WTC11 (cell line): ENCODE results near the gene TM4SF1.

Source experiments
- ELF4 ChIP-seq: sonication (generic); formaldehyde crosslinking; IDR thresholded peaks from 2 replicates; pipeline ENCODE4 v1.8.1; 2022; ENCODE audit warnings: low read depth, mild to moderate bottlenecking, moderate library complexity, missing genetic modification reagents
- GABPB1 ChIP-seq: sonication (generic); formaldehyde crosslinking; IDR thresholded peaks from 2 replicates; pipeline ENCODE4 v1.8.1; 2023; ENCODE audit warnings: mild to moderate bottlenecking, missing genetic modification reagents
- HMGXB4 ChIP-seq: sonication (generic); formaldehyde crosslinking; IDR thresholded peaks from 2 replicates; pipeline ENCODE4 v1.8.1; 2023; ENCODE audit warnings: mild to moderate bottlenecking, moderate library complexity, missing genetic modification reagents
- KAT7 ChIP-seq: sonication (generic); formaldehyde crosslinking; IDR thresholded peaks from 2 replicates; pipeline ENCODE4 v1.8.1; 2023; ENCODE audit warnings: missing genetic modification reagents, mild to moderate bottlenecking, borderline replicate concordance
- NFYB ChIP-seq: sonication (generic); formaldehyde crosslinking; conservative IDR thresholded peaks from 2 replicates; pipeline ENCODE4 v1.8.0; 2022; ENCODE audit warnings: low read depth, missing genetic modification reagents
- NR2C2 ChIP-seq: sonication (generic); formaldehyde crosslinking; IDR thresholded peaks from 2 replicates; pipeline ENCODE4 v1.8.0; 2022; ENCODE audit warnings: mild to moderate bottlenecking, missing genetic modification reagents
- PREB ChIP-seq: sonication (generic); formaldehyde crosslinking; IDR thresholded peaks from 2 replicates; pipeline ENCODE4 v1.8.1; 2022; ENCODE audit warnings: mild to moderate bottlenecking, missing genetic modification reagents, moderate library complexity, borderline replicate concordance
- SMAD4 ChIP-seq: sonication (generic); formaldehyde crosslinking; IDR thresholded peaks from 2 replicates; pipeline ENCODE4 v1.8.0; 2022; ENCODE audit warnings: mild to moderate bottlenecking, missing genetic modification reagents
- SP1 ChIP-seq: sonication (generic); formaldehyde crosslinking; conservative IDR thresholded peaks from 2 replicates; pipeline ENCODE4 v1.8.1; 2022; ENCODE audit warnings: missing genetic modification reagents
- TCF7 ChIP-seq: sonication (generic); formaldehyde crosslinking; IDR thresholded peaks from 2 replicates; pipeline ENCODE4 v1.8.0; 2022; ENCODE audit warnings: mild to moderate bottlenecking, low read depth, missing genetic modification reagents, moderate library complexity
- TF ChIP-seq, protein P1 (sequence below): fragments of 200-600 bp; IDR thresholded peaks from 2 replicates; pipeline ENCODE4 v1.8.0; 2022; ENCODE audit warnings: antibody characterized with exemption
- TF ChIP-seq, protein P2 (sequence below): sonication (generic); formaldehyde crosslinking; IDR thresholded peaks from 2 replicates; pipeline ENCODE4 v1.8.1; 2022; ENCODE audit warnings: mild to moderate bottlenecking, moderate library complexity, missing genetic modification reagents

GRCh38 chr3:149353581-149354184, 23.8 kb downstream of the TM4SF1 start:
- TF ChIP-seq HMGXB4 (CRISPR knock-in tag): no peak
- TF ChIP-seq, protein P1, sequence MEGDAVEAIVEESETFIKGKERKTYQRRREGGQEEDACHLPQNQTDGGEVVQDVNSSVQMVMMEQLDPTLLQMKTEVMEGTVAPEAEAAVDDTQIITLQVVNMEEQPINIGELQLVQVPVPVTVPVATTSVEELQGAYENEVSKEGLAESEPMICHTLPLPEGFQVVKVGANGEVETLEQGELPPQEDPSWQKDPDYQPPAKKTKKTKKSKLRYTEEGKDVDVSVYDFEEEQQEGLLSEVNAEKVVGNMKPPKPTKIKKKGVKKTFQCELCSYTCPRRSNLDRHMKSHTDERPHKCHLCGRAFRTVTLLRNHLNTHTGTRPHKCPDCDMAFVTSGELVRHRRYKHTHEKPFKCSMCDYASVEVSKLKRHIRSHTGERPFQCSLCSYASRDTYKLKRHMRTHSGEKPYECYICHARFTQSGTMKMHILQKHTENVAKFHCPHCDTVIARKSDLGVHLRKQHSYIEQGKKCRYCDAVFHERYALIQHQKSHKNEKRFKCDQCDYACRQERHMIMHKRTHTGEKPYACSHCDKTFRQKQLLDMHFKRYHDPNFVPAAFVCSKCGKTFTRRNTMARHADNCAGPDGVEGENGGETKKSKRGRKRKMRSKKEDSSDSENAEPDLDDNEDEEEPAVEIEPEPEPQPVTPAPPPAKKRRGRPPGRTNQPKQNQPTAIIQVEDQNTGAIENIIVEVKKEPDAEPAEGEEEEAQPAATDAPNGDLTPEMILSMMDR: no peak
- no peak for TF ChIP-seq GABPB1 (CRISPR knock-in tag)
- TF ChIP-seq ELF4 (CRISPR knock-in tag): no peak
- no peak for TF ChIP-seq SMAD4 (CRISPR knock-in tag)
- no peak for TF ChIP-seq NFYB
- no peak for TF ChIP-seq NR2C2 (CRISPR knock-in tag)
- TF ChIP-seq, protein P2, sequence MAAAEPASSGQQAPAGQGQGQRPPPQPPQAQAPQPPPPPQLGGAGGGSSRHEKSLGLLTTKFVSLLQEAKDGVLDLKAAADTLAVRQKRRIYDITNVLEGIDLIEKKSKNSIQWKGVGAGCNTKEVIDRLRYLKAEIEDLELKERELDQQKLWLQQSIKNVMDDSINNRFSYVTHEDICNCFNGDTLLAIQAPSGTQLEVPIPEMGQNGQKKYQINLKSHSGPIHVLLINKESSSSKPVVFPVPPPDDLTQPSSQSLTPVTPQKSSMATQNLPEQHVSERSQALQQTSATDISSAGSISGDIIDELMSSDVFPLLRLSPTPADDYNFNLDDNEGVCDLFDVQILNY: no peak
- TF ChIP-seq KAT7 (CRISPR knock-in tag): no peak
- TF ChIP-seq PREB (CRISPR knock-in tag): no peak
- no peak for TF ChIP-seq SP1
- TF ChIP-seq TCF7 (CRISPR knock-in tag): no peak
